ENCODE results near the gene KCNK5.

GRCh38 chr6:39218868-39219567, 10.3 kb downstream of the KCNK5 start:
- no peak for TF ChIP-seq EZH2 (IDR thresholded peaks at IDR 0.05; ENCODE audit: borderline replicate concordance, low read depth, low read length, severe bottlenecking)
- TF ChIP-seq POLR2AphosphoS5 (IDR thresholded peaks at IDR 0.05; ENCODE audit: insufficient read depth, low read depth, low read length): no peak
- no peak for TF ChIP-seq CTCF (IDR thresholded peaks at IDR 0.05; ENCODE audit: extremely low read depth in 1 of 2, insufficient read depth in 1 of 2, low read depth in 1 of 2, low read length in 2 of 2)
- TF ChIP-seq MYC (IDR thresholded peaks at IDR 0.05; ENCODE audit: low read depth, low read length): no peak
- no peak for TF ChIP-seq MAX (IDR thresholded peaks at IDR 0.05; ENCODE audit: insufficient read depth, insufficient read length)
